UCSD-AML1 (cell line): ENCODE measurements around the gene COL9A1.
A peak's percentile ranks its signal among the peaks of the same experiment; 100 is the strongest.

Experiments used
- DNase-seq: peaks from one replicate; lab custom pipeline; 2025; ENCODE audit not compliant: unreplicated experiment; lab: John Stamatoyannopoulos, UW

COL9A1 gene

DNA sequence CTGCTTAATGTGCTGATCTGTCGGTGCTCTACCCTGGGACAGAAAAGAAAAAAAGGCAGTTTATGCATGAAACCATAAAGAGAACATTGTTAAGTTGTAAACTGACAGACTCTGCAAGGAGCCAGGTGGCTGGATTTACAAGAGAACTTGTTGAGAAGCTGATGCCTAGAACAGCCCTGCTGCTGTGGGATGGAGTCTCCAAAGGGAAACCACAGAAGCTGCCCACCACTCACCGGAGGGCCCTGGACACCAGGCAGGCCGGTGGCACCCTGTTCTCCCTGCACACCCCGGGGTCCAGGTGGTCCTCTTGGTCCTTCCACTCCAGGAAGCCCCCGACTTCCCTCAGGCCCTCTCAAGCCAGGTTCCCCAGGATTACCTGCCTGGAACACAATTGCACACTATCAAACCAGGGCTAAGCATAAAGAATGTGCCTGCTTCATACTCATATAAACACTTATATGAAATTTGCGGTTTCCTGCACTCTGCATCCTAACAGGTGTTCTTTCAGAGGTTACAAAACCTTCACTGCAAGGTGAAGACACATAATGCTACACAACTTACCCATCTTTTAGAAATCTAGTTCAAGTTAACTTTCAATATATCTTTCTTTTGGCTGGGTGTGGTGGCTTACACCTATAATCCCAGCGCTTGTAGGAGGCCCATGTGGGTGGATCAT lies 68.2 kb downstream of the COL9A1 start:
- no peak for DNase-seq

DNA sequence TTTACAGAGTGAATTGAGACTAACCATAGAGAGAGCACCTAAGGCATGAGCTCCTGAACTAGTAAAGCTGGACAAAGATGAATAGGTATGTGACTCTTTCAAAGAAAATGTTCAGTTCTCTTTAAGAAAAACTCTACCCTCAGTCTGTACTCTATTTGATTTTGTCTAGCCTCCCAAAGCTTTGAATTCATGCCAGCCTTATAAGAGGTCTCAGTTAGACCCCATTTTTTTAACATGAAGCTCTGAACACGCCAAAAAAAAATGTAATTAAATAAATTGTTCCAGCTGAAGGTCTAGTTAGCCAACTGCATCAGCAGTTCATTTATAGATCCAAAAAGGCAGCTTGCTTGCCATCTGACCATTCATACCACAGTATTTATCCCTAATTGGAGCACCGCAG lies 71.6 kb downstream of the COL9A1 start:
- no peak for DNase-seq

DNA sequence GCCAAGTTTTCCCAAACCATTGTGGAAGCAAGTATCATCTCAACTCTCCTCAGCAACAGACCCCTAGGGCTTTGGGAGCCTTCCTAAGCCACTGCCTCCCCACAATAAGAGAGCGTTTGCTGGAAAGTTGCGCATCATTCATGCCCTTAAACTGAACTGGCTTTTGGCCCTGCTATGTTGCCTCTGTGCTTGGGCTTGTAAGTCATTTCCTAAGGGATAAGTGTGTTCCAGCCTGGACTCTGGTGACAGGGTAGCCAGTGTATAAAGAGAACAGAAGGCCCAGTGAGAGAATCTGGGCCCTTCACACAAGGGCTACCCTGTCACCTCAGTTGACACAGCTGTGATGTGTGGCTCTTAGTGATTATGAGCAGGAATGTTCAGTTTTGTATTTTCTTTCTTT lies 77.8 kb downstream of the COL9A1 start:
- no peak for DNase-seq

DNA sequence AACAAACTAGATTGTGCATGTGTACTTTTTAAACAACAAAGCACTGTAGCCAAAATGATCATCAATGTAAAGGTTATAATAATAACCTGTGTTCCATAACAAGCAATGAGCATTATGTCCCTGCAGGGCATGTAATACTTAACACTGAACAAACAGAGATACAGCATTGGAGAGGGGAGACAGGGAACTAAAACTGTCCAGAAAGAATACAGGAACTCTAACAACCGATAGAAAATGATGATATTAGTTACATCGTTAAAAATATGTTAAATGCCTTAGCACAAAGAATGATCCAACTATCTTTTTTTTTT lies 80.5 kb downstream of the COL9A1 start:
- DNase-seq = no peak

DNA sequence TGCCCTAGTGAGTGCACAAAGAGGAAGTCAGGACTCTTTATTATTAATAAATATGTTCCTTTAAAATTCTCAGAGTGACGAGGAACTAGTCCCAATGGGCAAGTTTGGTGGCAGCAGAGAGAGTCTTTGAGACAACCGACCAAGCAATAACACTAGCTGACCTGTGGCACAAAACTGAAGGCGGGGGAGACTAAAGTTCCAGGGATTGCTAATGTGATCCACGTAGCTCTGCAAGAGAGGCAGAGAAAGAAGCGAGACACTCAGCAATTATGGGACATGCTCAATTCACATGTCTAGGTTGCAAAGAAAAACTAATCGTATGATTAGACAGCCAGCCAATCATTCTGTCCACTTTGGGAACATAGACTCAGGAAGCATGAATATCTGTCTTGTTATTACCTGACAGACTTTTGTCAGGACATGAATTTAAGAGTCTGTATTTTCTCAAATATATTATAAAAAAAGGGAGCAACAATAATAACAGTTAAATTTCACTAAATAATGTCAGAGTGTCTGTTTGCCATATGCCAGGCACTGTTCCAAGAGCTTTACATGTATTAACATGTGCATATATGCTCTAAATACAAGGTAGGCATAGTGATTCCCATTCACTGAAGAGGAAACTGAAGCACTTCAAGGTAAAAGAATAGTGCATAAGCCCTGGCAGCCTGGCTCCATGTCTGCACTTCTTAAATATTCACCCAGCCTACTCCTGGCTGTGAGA lies 81.0 kb downstream of the COL9A1 start:
- DNase-seq = peak; percentile 3

DNA sequence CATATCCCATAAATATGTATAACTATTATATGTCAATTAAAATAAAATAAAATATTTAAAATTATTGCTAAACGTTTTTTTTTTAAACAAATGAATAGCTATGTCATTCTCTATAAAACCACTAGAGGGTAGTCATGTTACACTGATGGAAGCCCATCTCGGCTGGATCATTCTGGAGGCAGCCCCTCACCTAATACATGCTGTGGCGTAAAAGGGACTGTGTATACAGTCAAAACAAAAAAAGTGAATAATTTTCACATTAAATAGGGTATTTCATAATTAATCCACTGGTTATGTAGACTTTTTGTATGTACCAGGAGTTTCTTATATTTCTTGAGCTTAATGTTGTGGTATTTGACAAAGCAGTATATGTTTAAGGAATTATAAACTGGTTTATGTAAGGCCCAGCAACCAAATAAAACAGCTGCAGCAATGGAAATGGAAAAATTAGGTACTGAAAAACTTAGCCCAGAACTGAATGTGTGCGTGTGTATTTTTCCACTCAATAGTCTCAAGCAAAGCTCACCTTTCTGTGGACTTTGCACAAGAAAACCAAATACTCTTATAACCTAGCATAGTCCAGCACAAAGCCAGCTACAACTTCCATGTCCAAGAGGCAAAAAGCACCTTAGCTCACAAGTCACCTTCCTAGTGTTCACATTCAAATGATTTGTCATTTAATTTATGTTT lies 81.7 kb downstream of the COL9A1 start:
- DNase-seq = no peak

DNA sequence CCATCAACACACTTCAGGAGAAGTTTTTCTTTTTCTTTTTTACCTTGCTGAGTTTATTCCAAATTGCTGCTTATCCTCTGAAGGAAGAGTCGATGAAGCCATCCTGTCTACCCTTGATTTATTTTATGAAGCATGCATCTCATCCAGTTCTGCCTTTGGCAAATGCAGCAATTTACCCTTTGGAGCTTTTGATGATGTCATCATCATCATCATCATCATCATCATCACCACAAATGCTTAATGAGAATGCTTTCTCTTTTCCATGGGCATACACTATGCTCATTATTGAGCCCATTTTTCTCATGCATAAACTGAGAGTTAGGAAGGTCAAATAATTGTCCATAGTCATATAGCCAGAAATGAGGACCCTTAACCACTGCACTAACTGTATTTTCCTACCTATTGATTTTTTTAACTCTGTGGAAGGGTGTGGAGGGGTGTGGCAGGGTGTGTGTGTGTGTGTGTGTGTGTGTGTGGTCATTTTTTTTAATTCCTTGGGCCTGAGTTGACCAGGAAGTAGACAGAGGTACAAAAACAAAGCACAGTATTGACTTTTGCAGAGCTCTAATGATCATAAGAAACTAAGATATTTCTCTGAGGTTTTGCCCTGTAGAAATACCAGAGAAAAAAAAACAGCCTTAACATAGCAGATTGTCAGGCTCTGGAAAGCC lies 82.8 kb downstream of the COL9A1 start:
- DNase-seq = no peak

DNA sequence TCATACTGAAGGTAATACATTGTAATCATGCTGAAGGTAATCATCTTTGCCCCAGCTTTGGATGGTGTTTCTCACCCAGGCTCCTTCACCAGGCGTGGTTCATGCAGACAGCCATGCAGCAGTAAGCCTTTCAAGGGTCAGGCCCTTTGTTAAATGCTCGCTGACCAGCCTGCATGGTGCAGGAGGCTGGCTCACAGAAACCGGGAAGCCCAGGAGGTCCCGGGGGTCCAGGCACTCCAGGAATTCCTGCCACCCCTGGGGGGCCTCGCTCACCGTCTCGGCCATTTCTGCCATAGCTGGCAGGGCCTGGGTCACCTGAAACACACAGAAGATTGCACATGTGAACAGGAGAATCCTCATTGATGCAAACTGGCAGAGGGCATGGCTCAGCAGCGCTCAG lies 86.1 kb downstream of the COL9A1 start:
- DNase-seq = no peak

DNA sequence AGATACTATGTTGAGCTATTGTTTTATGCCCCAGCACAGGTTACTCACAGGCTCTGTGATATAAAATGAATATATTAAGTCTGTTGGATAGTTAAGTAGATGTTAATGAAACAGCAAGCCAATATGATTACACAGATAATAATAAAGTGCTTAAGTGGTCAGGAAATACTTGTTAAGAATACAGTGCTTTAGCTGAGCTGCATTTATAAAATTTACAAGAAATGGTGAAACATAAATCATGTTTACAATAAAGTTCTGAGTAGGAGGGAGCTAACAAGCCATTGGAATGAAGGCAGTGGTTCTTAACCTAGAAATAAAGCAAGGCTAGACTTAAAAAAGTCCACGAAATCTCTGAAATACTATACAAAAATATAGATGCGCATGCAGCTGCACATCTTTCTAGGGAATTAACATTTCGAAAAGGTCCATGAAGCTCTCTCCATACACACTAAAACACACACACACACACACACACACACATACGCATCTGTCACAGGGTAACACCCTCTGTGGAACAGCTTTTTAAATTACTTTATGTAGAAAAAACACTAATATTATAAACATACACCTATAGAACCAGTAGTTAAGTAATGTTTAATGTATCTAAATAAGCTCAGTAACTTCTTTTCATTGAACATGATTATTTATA lies 87.3 kb downstream of the COL9A1 start:
- DNase-seq = no peak

DNA sequence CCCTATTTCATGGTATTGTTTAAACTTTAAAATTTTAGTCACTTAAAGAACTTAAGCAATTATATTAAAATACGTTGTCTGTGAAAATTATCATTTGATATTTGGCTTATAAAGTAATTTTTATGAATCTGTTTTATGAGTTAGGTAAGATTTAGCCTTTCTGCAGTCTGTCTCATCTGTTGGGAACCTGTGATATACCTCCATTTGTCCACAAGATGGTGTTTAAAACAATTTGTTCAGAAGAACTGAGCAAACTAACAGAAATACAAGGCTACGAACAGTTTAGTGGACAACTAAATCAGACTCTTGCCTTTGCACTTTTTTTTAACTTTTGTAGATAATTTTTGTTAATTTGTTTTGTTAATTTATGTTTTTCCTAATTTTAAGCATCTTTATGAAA lies 92.4 kb downstream of the COL9A1 start:
- no peak for DNase-seq

DNA sequence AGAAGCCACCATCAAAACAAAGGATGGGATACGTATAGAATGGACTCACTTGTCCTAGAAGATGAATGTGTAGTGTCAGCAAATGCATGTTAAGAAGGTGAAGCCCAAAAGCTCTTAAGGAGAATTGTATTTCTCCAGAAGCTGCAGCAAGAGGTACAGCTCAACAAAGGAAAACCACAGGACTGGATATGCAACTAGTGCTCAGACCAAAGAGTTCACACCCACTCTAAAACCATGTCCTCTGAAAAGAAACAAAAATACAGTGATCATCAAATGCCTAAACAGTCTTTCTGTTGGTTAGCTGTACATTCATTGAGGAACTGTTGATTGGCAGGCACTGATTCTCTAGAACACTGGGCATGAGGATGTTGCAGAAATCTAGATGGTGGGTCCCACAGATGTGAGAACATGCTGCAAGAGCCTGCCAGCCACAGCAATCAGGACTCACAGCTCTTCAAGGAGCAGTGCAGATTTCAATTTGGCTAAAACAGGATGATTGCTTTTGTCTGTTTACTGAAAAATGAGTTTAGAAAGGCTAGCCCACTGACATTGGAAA lies 94.6 kb downstream of the COL9A1 start:
- no peak for DNase-seq

DNA sequence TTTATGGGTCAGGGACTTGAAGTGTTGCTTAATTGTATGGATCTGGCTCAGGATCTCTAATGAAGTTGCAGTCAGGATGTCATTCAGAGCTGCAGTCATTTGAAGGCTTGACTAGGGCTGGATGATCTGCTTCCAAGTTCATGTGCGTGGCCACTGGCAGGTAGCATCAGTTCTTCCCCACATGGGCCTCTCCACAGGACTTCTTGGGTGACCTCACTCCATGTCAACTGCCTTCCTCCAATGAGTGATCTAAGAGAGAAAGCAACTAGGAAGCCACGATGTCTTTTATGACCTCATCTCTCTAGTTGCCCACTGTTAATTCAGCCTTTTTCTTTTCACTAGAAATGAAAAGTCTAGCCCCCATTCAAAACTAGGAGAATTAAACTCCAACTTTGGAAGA lies 104.1 kb downstream of the COL9A1 start:
- no peak for DNase-seq

DNA sequence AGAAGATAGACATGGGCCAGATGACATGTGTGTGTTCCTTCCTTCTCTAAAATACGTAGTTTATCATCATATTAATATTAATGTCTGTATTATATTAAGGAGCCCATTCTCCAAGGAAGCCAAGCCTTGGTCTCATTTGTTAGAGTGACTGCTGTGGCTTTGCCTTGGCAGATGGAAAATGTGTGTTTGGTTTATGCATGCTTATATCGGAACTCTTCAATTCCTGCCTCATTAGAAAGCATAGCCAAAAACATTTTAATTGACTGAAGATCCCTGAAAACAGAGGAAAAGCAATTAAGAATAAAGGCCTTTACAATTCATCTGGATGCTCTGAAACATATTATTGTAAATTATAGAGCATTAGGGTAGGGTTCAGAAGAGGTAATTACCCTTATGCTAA lies 106.4 kb downstream of the COL9A1 start:
- DNase-seq = no peak

DNA sequence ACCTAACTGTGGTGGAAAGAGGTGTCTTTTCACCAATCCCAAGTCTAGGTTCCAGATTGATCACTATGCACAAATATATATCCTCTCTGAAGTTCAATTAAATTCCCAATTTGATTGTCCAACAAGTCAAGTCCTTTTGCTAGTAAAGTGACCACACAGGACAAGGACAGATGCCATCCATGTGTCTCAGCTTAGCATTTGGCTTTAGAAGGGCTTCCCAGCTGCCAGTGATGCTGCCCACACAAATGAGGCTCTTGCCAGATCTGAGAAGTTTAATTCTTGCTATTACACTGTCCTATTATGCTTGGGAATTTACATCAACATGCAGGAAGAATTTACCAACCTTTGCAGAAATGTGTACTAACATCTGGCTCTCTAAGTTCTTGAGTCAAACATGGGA lies 108.5 kb downstream of the COL9A1 start:
- no peak for DNase-seq

DNA sequence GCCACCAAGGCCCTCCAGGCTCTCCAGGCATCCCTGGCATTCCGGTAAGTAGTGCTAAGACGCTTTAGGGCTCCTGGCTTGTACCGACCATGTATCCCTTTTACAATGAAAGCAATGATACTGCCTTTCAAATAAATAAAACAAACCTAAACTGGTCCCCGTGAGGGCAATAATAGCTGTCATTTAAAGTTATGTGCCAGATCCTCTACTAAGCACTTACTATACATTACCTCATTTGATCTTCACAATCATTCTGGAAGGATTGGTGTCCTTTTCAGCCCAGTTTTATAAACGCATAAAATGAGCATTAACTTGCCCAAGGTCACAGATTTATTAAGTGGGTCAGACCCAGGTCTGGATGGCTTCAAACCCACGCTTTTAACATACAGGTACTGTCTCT lies 114.7 kb downstream of the COL9A1 start:
- DNase-seq = no peak

DNA sequence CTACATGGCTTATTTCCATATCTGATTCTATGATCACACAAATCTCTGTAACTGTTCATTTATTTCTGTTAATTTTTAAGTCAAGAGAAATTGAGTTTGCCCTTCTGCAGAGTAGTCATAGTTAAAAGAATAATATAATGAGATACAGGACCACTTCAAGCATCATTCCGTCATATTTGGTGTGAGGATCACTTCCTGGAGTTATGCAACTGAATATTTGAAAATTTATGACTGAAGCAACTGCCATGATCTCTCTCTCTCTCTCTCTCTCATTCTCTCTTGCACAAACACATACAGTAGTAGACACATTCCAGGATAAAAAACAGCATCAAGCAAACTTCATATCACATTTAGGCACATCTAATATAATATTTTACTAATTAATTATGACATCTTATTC lies 116.4 kb downstream of the COL9A1 start:
- no peak for DNase-seq

DNA sequence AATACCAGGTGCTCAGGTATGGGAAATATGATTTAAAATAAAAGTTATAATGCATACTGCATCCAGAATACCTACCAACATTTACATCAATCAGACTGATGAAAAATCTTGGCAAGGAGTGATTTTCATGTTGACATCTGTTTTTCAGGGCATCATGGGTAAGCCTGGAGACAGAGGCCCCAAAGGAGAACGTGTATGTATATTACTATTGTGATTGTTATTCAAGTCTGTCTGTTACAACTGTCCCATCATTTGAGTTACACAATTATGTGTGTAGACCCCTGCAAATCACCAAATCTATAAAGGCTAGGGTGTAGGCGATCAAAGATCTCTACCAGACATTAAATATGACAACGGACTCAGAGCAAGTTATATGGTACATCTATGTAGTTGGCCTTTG lies 118.2 kb downstream of the COL9A1 start:
- DNase-seq = no peak

DNA sequence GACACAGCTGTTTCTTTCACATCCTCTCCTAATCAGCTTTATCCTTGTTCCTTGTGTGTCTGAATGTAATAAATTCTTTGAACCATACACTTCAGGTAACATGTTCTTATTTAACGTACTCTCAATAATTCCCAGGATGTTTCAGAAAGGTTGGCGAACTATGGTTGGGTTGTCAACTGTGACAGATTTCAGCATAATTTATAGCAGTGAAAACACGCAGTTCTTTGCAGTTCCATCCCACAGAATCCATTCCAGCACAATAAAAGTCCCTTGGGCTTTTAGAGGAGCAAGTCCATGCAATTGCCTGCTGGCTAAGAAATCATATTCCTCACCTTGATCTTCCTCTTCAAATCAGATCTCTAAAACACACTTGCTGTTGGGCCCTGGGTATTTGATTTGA lies 119.3 kb downstream of the COL9A1 start:
- DNase-seq = no peak

DNA sequence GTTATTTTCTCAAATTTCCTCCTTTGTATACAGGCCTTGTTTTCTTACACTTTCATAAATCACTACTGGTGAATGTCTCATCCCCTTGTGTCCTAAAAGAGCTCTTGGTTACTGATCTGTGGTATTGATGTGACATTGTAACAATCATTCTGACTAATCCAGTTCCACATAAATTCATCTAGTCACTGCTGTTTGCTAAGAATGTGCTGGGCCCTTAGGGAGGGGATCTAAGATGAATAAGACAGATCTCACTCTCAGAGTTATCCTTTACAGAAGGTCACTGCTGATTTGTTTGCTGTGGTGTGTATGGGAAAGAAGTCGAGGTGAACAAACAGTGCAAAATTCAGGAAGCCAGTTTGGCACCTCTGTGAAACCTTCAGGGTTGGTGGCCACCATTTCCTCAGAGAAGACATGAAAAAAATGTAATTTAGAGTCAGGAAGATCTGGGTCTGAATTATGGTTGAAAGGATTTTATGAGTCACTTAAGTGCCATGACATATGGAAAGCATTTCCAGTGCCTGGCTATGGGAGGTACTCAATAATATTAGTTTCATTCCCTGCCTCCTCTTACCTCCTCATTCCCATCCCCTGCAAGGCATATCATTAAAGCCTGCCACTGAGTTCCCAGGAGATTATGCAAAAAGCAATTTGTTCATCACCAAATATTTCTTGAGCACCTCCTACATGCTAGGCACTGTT lies 121.8 kb downstream of the COL9A1 start:
- DNase-seq = no peak

DNA sequence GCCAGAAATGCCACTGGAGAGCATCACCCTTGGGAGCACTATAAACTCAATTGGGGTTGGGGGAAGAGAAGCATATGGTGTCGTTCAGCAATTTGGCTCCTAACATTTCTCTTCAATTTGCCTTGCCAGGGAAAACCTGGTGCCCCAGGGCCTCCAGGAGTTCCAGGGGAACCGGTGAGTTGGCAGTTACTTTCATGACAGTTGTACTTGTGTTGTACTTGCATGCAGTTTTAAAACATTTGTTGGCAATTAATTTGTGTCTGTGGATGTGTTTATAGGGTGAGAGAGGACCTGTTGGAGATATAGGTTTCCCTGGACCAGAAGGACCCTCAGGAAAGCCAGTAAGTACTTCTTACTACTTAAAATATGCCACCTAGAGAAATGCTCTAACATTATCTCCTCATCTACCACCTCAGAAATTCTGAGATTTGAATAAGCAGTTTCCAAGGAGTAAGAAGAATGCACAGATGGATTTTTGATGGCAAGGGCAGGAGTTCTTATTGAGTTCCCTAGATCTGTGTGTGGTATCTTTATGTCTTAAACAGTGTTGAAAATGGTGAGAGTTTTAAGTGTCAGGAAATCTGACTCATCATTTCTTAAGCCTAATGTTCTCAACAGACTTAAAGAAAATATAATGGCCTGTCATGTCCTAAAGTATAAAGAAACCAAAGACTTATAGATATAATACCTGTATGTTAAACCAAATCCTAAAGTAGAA lies 122.5 kb downstream of the COL9A1 start:
- no peak for DNase-seq
